ENCODE results near the gene RNF40.

The RNF40 gene

GRCh38 chr16:30725418-30725792 lies 36.7 kb upstream of the RNF40 start:
- no peak overlapping the region for H3K9ac ChIP-seq (ENCODE audit: low read length in 2 of 2)
- H3K27ac ChIP-seq (ENCODE audit: low read length), result no peak overlapping the region
- H3K27me3 ChIP-seq (ENCODE audit: control insufficient read depth in 1 of 2, insufficient read depth in 2 of 2, low read length in 2 of 2), result no peaks in the 10 kb centered on the region
- peaks cover 60 to 67% of the 10 kb centered on the region in 2 donors for H3K36me3 ChIP-seq (ENCODE audit: control insufficient read depth in 2 of 2, insufficient read depth in 2 of 2, low read length in 2 of 2)
- peaks cover 6% of the 10 kb centered on the region for H3K4me1 ChIP-seq (ENCODE audit: control insufficient read depth, insufficient read depth, low read length)
- no peak overlapping the region for H3K4me3 ChIP-seq (ENCODE audit: low read length in 2 of 2)
- no peaks in the 10 kb centered on the region for H3K9me3 ChIP-seq (ENCODE audit: control insufficient read depth in 2 of 2, low read length in 2 of 2)

- H3K4me3 ChIP-seq (ENCODE audit: low read length in 2 of 2), result no peak overlapping the region
- peaks cover 45 to 59% of the 10 kb centered on the region in 2 donors for H3K36me3 ChIP-seq (ENCODE audit: control insufficient read depth in 2 of 2, insufficient read depth in 2 of 2, low read length in 2 of 2)
- no peaks in the 10 kb centered on the region for H3K9me3 ChIP-seq (ENCODE audit: control insufficient read depth in 2 of 2, low read length in 2 of 2)
- H3K27ac ChIP-seq (ENCODE audit: low read length), result no peak overlapping the region
- H3K27me3 ChIP-seq (ENCODE audit: control insufficient read depth in 1 of 2, insufficient read depth in 2 of 2, low read length in 2 of 2), result no peaks in the 10 kb centered on the region
- peaks cover 3% of the 10 kb centered on the region for H3K4me1 ChIP-seq (ENCODE audit: control insufficient read depth, insufficient read depth, low read length)
- H3K9ac ChIP-seq (ENCODE audit: low read length in 2 of 2), result no peak overlapping the region
Observed at GRCh38 chr16:30728321-30728720, 33.8 kb upstream of the RNF40 start.

GRCh38 chr16:30728899-30729672 lies 33.0 kb upstream of the RNF40 start:
- no peak overlapping the region for H3K4me3 ChIP-seq (ENCODE audit: low read length in 2 of 2)
- H3K36me3 ChIP-seq (ENCODE audit: control insufficient read depth in 2 of 2, insufficient read depth in 2 of 2, low read length in 2 of 2), result peaks cover 43 to 59% of the 10 kb centered on the region in 2 donors
- H3K4me1 ChIP-seq (ENCODE audit: control insufficient read depth, insufficient read depth, low read length), result peaks cover 2% of the 10 kb centered on the region
- H3K27me3 ChIP-seq (ENCODE audit: control insufficient read depth in 1 of 2, insufficient read depth in 2 of 2, low read length in 2 of 2), result no peaks in the 10 kb centered on the region
- no peak overlapping the region for H3K9ac ChIP-seq (ENCODE audit: low read length in 2 of 2)
- no peaks in the 10 kb centered on the region for H3K9me3 ChIP-seq (ENCODE audit: control insufficient read depth in 2 of 2, low read length in 2 of 2)
- H3K27ac ChIP-seq (ENCODE audit: low read length), result no peak overlapping the region

GRCh38 chr16:30731411-30731810 lies 30.7 kb upstream of the RNF40 start:
- H3K4me1 ChIP-seq (ENCODE audit: control insufficient read depth, insufficient read depth, low read length), result no peaks in the 10 kb centered on the region
- peaks cover 48 to 57% of the 10 kb centered on the region in 2 donors for H3K36me3 ChIP-seq (ENCODE audit: control insufficient read depth in 2 of 2, insufficient read depth in 2 of 2, low read length in 2 of 2)
- no peaks in the 10 kb centered on the region for H3K9me3 ChIP-seq (ENCODE audit: control insufficient read depth in 2 of 2, low read length in 2 of 2)
- no peak overlapping the region for H3K27ac ChIP-seq (ENCODE audit: low read length)
- no peaks in the 10 kb centered on the region for H3K27me3 ChIP-seq (ENCODE audit: control insufficient read depth in 1 of 2, insufficient read depth in 2 of 2, low read length in 2 of 2)
- no peak overlapping the region for H3K4me3 ChIP-seq (ENCODE audit: low read length in 2 of 2)
- no peak overlapping the region for H3K9ac ChIP-seq (ENCODE audit: low read length in 2 of 2)

GRCh38 chr16:30736995-30737793 lies 24.9 kb upstream of the RNF40 start:
- peaks cover 20% of the 10 kb centered on the region for H3K4me1 ChIP-seq (ENCODE audit: control insufficient read depth, insufficient read depth, low read length)
- no peak overlapping the region for H3K27ac ChIP-seq (ENCODE audit: low read length)
- no peak overlapping the region for H3K4me3 ChIP-seq (ENCODE audit: low read length in 2 of 2)
- H3K27me3 ChIP-seq (ENCODE audit: control insufficient read depth in 1 of 2, insufficient read depth in 2 of 2, low read length in 2 of 2), result no peaks in the 10 kb centered on the region
- no peak overlapping the region for H3K9ac ChIP-seq (ENCODE audit: low read length in 2 of 2)
- H3K36me3 ChIP-seq (ENCODE audit: control insufficient read depth in 2 of 2, insufficient read depth in 2 of 2, low read length in 2 of 2), result peaks cover 51 to 55% of the 10 kb centered on the region in 2 donors
- H3K9me3 ChIP-seq (ENCODE audit: control insufficient read depth in 2 of 2, low read length in 2 of 2), result no peaks in the 10 kb centered on the region

- peaks cover 48 to 49% of the 10 kb centered on the region in 2 donors for H3K36me3 ChIP-seq (ENCODE audit: control insufficient read depth in 2 of 2, insufficient read depth in 2 of 2, low read length in 2 of 2)
- H3K9me3 ChIP-seq (ENCODE audit: control insufficient read depth in 2 of 2, low read length in 2 of 2), result no peaks in the 10 kb centered on the region
- H3K4me1 ChIP-seq (ENCODE audit: control insufficient read depth, insufficient read depth, low read length), result peaks cover 20% of the 10 kb centered on the region
- H3K4me3 ChIP-seq (ENCODE audit: low read length in 2 of 2), result no peak overlapping the region
- no peaks in the 10 kb centered on the region for H3K27me3 ChIP-seq (ENCODE audit: control insufficient read depth in 1 of 2, insufficient read depth in 2 of 2, low read length in 2 of 2)
- no peak overlapping the region for H3K27ac ChIP-seq (ENCODE audit: low read length)
- no peak overlapping the region for H3K9ac ChIP-seq (ENCODE audit: low read length in 2 of 2)
Observed at GRCh38 chr16:30737794-30738648, 24.1 kb upstream of the RNF40 start.

GRCh38 chr16:30738984-30739951 lies 22.9 kb upstream of the RNF40 start:
- H3K4me1 ChIP-seq (ENCODE audit: control insufficient read depth, insufficient read depth, low read length), result peaks cover 22% of the 10 kb centered on the region
- H3K27ac ChIP-seq (ENCODE audit: low read length), result no peak overlapping the region
- peaks cover 39 to 40% of the 10 kb centered on the region in 2 donors for H3K36me3 ChIP-seq (ENCODE audit: control insufficient read depth in 2 of 2, insufficient read depth in 2 of 2, low read length in 2 of 2)
- H3K4me3 ChIP-seq (ENCODE audit: low read length in 2 of 2), result no peak overlapping the region
- no peak overlapping the region for H3K9ac ChIP-seq (ENCODE audit: low read length in 2 of 2)
- no peaks in the 10 kb centered on the region for H3K9me3 ChIP-seq (ENCODE audit: control insufficient read depth in 2 of 2, low read length in 2 of 2)
- H3K27me3 ChIP-seq (ENCODE audit: control insufficient read depth in 1 of 2, insufficient read depth in 2 of 2, low read length in 2 of 2), result no peaks in the 10 kb centered on the region

GRCh38 chr16:30740364-30741251 lies 21.5 kb upstream of the RNF40 start:
- peak overlapping the region in 1 of 2 donors; percentile 40 for H3K4me3 ChIP-seq (ENCODE audit: low read length in 2 of 2)
- H3K27me3 ChIP-seq (ENCODE audit: control insufficient read depth in 1 of 2, insufficient read depth in 2 of 2, low read length in 2 of 2), result no peaks in the 10 kb centered on the region
- peak overlapping the region in 1 of 2 donors; percentile 47 for H3K9ac ChIP-seq (ENCODE audit: low read length in 2 of 2)
- peaks cover 22% of the 10 kb centered on the region for H3K4me1 ChIP-seq (ENCODE audit: control insufficient read depth, insufficient read depth, low read length)
- H3K36me3 ChIP-seq (ENCODE audit: control insufficient read depth in 2 of 2, insufficient read depth in 2 of 2, low read length in 2 of 2), result peaks cover 39 to 40% of the 10 kb centered on the region in 2 donors
- H3K27ac ChIP-seq (ENCODE audit: low read length), result peak overlapping the region; percentile 58
- H3K9me3 ChIP-seq (ENCODE audit: control insufficient read depth in 2 of 2, low read length in 2 of 2), result no peaks in the 10 kb centered on the region

- Histone ChIP-seq H3K27me3 (ENCODE audit: control insufficient read depth in 1 of 2, insufficient read depth in 2 of 2, low read length in 2 of 2) (no peaks in the 10 kb centered on the region), H3K36me3 (ENCODE audit: control insufficient read depth in 2 of 2, insufficient read depth in 2 of 2, low read length in 2 of 2) (peaks cover 30 to 32% of the 10 kb centered on the region in 2 donors), H3K9me3 (ENCODE audit: control insufficient read depth in 2 of 2, low read length in 2 of 2) (no peaks in the 10 kb centered on the region), H3K27ac (ENCODE audit: low read length) (peak overlapping the region; percentile 58), H3K4me3 (ENCODE audit: low read length in 2 of 2) (peak overlapping the region in 1 of 2 donors; percentile 35), H3K9ac (ENCODE audit: low read length in 2 of 2) (peak overlapping the region in 1 of 2 donors; percentile 29), H3K4me1 (ENCODE audit: control insufficient read depth, insufficient read depth, low read length) (peaks cover 22% of the 10 kb centered on the region)
Observed at GRCh38 chr16:30741461-30741914, 20.6 kb upstream of the RNF40 start.

Data from stomach smooth muscle (tissue), 2 donors.